ENCODE data around the gene AKR1E2. TPM values are rescaled to one million over a fixed set of nuclear protein-coding genes. Genes with fewer than 3 reads are reported as not detected.
A peak's percentile ranks its signal among the peaks of the same experiment; 100 is the strongest.
"Not testable (repeated sequence)": the region's sequence is repeated elsewhere in the genome, so short reads cannot be mapped to it uniquely, and the experiment has no call there.

AKR1E2 gene
- total RNA-seq, 1 experiment from 2014 or later, result 24.5 TPM

DNA sequence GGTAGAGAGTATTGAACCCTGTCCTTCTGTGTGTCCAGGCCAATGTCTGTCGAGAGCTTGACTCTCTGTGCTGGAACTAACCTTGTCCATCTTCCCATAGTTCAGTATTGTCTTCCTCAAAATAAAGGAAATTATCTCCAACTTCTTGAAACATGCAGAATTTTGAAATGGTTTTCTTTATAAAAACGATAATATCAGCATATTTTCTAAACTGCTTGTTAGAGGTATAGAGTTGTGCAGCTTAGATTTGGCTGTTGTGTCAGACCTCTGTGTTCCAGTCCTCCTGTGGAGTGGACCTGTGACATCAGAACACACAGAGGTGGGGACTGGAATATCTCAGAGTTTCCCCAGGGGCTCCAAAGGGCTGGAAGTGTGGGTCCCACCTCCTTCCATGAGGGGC is 22.2 kb upstream of the AKR1E2 start:
- Histone ChIP-seq H3K9me3 (replicated peaks) (no peaks in the 10 kb centered on the region), H3K4me3 (no peak overlapping the region), H3K27ac (no peak overlapping the region), H3K4me1 (replicated peaks) (peaks cover 31% of the 10 kb centered on the region), H3K36me3 (no peaks in the 10 kb centered on the region), H3K27me3 (replicated peaks) (no peaks in the 10 kb centered on the region)
- DNase-seq (ENCODE audit: low read depth in 1 of 2, low spot score in 2 of 2), result no peak

DNA sequence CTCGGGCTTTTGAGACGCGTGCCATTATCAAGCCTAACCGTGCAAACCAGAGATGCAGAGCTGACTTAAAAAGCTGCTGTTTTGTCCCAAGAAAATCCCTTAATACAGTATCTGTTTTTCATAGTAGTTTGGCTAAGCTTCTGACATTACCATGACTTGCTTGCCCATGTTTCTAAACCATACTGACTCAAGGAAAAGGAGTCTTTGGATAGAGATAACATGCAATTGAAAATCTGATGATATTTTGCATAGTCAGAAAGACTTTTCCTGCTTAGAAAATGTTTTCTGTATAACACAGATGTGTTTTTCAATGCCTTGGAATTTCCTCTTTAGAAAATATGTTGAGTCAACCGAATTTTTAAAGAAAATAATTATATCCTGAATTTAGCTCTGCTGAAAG is 21.5 kb upstream of the AKR1E2 start:
- Histone ChIP-seq H3K27me3 (replicated peaks) (no peaks in the 10 kb centered on the region), H3K4me3 (no peak overlapping the region), H3K9me3 (replicated peaks) (no peaks in the 10 kb centered on the region), H3K27ac (peak overlapping the region; percentile 25), H3K36me3 (no peaks in the 10 kb centered on the region), H3K4me1 (replicated peaks) (peaks cover 38% of the 10 kb centered on the region)
- DNase-seq (ENCODE audit: low read depth in 1 of 2, low spot score in 2 of 2), result no peak

- peaks cover 50% of the 10 kb centered on the region for H3K4me1 ChIP-seq (replicated peaks)
- no peak for DNase-seq (ENCODE audit: low read depth in 1 of 2, low spot score in 2 of 2)
- H3K27ac ChIP-seq, result peak overlapping the region; percentile 98; the same call in 1 of the 2 replicates
- no peaks in the 10 kb centered on the region for H3K9me3 ChIP-seq (replicated peaks)
- H3K4me3 ChIP-seq, result no peak overlapping the region
- H3K27me3 ChIP-seq (replicated peaks), result no peaks in the 10 kb centered on the region
- no peaks in the 10 kb centered on the region for H3K36me3 ChIP-seq
Observed at GRCh38 chr10:4806534-4806933, 19.5 kb upstream of the AKR1E2 start.

DNA sequence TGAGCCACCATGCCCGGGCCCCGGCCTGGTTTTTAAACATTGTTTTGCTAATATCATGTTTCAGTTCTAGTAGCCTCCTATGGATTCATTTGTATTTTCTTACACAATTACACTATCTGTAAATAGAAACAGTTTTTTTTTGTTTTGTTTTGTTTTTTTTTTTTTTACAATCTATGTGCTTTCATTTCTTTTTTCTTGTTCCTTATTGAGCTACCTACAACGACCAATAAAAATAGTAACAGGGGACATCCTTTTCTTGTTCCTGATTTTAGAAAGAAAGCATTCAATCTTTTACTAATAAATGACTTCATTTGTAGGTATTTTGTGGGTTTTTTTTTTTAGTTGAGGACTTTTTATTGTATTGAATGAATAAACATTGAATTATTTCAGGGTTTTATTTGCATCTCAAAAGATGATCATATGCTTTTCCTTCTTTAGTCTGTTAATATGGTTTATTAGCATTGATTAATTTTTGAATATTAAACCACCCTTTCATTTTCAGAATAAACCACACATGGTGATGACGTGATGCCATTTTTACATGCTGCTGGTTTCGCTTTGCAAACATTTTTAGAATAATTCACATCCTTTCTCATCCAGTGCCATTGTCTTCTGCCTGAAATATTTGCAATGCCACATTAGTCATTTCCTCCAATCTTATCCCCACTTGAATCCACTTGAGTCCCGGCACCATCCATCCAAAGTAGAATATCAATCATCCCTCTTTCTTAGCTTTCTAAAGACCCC is 18.1 kb upstream of the AKR1E2 start:
- peak; percentile 65 to 93 for DNase-seq (ENCODE audit: low read depth in 1 of 2, low spot score in 2 of 2)
- no peaks in the 10 kb centered on the region for H3K36me3 ChIP-seq
- peaks cover 61% of the 10 kb centered on the region for H3K4me1 ChIP-seq (replicated peaks)
- H3K4me3 ChIP-seq, result no peak overlapping the region
- H3K9me3 ChIP-seq (replicated peaks), result no peaks in the 10 kb centered on the region
- H3K27me3 ChIP-seq (replicated peaks), result no peaks in the 10 kb centered on the region
- peak overlapping the region; percentile 98 for H3K27ac ChIP-seq

DNA sequence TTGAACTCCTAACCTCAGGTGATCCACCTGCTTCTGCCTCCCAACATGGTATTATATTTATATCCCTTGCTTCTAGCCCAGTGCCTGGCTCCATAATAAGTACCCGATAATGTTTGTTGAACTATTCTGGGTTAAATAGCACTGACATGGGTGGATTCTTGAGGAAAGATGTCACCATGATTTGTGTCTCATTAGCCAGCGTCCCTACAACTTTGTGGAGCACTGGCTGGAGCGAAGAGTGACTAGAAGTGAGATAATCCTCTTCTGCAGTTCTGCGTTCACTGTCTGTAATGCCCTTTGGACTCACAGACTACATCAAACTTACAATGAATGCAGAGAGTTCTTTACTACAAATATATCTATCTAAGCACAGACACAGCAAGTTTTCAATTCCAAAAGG is 16.9 kb upstream of the AKR1E2 start:
- H3K27me3 ChIP-seq (replicated peaks), result no peaks in the 10 kb centered on the region
- DNase-seq (ENCODE audit: low read depth in 1 of 2, low spot score in 2 of 2), result no peak
- H3K4me3 ChIP-seq, result no peak overlapping the region
- H3K27ac ChIP-seq, result peak overlapping the region; percentile 98
- H3K36me3 ChIP-seq, result no peaks in the 10 kb centered on the region
- no peaks in the 10 kb centered on the region for H3K9me3 ChIP-seq (replicated peaks)
- peaks cover 63% of the 10 kb centered on the region for H3K4me1 ChIP-seq (replicated peaks)

DNA sequence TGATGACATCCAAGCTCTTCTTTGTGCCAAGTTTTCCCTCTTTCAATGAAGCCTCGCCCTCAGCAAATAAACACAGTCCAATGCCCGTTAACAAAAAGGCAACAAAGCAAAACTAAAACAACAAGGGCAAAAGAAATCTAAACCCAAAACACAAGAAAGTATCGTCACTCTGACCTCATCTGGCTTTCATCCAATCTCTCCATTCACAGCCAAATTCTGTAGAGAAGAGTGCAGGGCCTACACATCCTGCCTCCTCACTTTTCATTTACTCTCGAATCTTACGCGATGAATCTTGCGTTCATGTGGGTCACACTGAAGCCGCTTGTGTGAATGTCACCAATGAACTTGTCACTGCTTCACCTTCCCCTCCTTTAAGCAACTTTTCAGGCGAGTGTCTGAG is 15.9 kb upstream of the AKR1E2 start:
- Histone ChIP-seq H3K4me3 (no peak overlapping the region), H3K27me3 (replicated peaks) (no peaks in the 10 kb centered on the region), H3K9me3 (replicated peaks) (no peaks in the 10 kb centered on the region), H3K27ac (peak overlapping the region; percentile 98), H3K36me3 (no peaks in the 10 kb centered on the region), H3K4me1 (replicated peaks) (peaks cover 61% of the 10 kb centered on the region)
- DNase-seq (ENCODE audit: low read depth in 1 of 2, low spot score in 2 of 2), result peak; percentile 61 to 92

DNA sequence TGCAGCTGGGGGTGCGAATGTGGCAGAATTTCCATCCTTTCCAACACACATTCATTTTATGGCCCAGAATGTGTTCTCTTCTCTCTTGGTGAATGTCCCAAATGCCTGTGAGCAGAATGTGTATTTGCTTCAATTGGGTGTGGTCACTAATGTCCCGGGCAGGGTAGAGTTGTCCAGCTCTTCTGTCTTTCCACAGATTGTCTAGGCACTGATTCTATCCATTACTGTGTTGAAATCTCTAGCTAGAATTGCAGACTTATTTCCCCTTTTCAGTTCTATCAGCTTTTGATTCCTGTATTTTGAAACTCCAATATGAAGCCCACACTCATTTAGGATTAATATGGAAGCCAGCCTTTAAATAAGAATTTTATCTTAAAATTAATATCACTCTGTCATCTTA is 14.0 kb upstream of the AKR1E2 start:
- no peak for DNase-seq (ENCODE audit: low read depth in 1 of 2, low spot score in 2 of 2)
- Histone ChIP-seq H3K27ac (no peak overlapping the region), H3K36me3 (no peaks in the 10 kb centered on the region), H3K27me3 (replicated peaks) (no peaks in the 10 kb centered on the region), H3K4me3 (no peak overlapping the region), H3K9me3 (replicated peaks) (no peaks in the 10 kb centered on the region), H3K4me1 (replicated peaks) (peaks cover 60% of the 10 kb centered on the region)

- no peaks in the 10 kb centered on the region for H3K9me3 ChIP-seq (replicated peaks)
- peak overlapping the region; percentile 93 for H3K27ac ChIP-seq
- peak; percentile 55 to 83 for DNase-seq (ENCODE audit: low read depth in 1 of 2, low spot score in 2 of 2)
- no peaks in the 10 kb centered on the region for H3K36me3 ChIP-seq
- peaks cover 52% of the 10 kb centered on the region for H3K4me1 ChIP-seq (replicated peaks)
- H3K27me3 ChIP-seq (replicated peaks), result no peaks in the 10 kb centered on the region
- no peak overlapping the region for H3K4me3 ChIP-seq
Observed at GRCh38 chr10:4813023-4813422, 13.0 kb upstream of the AKR1E2 start.

DNA sequence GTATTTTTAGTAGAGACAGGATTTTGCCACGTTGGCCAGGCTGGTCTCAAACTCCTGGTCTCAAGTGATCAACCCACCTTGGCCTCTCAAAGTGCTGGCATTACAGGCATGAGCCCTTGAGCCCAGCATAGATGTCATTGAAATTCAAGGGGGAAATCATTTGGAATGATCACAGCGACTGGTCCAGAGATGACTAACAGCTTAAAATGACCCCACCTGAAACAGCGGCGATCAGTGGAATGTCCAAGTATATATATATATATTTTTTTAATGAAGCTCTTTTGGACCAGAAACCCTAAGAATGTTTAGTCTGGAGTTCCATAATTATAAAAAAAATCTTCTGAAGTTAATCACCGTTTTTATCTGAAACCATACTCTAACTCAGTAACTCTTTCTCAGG is 12.5 kb upstream of the AKR1E2 start:
- Histone ChIP-seq H3K27ac (peak overlapping the region; percentile 93), H3K4me3 (no peak overlapping the region), H3K27me3 (replicated peaks) (no peaks in the 10 kb centered on the region), H3K4me1 (replicated peaks) (peaks cover 47% of the 10 kb centered on the region), H3K36me3 (no peaks in the 10 kb centered on the region), H3K9me3 (replicated peaks) (no peaks in the 10 kb centered on the region)
- DNase-seq (ENCODE audit: low read depth in 1 of 2, low spot score in 2 of 2), result no peak

DNA sequence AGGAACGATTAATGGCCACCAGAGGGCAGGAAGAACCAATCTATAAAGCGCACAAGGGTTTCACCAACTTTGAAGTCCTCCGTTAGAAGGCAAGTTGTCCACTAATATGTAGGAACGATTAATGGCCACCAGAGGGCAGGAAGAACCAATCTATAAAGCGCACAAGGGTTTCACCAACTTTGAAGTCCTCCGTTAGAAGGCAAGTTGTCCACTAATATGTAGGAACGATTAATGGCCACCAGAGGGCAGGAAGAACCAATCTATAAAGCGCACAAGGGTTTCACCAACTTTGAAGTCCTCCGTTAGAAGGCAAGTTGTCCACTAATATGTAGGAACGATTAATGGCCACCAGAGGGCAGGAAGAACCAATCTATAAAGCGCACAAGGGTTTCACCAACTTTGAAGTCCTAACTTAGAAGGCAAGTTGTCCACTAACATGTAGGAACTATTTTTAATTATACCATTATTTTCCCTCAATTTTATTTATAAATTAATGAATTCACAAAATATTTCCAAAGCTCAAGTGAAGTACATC is 10.3 kb upstream of the AKR1E2 start:
- H3K4me3 ChIP-seq; DNase-seq (ENCODE audit: low read depth in 1 of 2, low spot score in 2 of 2); H3K27me3 ChIP-seq (replicated peaks); H3K36me3 ChIP-seq; H3K27ac ChIP-seq; H3K9me3 ChIP-seq (replicated peaks): not testable (repeated sequence)
- peaks cover 25% of the 10 kb centered on the region for H3K4me1 ChIP-seq (replicated peaks)

DNA sequence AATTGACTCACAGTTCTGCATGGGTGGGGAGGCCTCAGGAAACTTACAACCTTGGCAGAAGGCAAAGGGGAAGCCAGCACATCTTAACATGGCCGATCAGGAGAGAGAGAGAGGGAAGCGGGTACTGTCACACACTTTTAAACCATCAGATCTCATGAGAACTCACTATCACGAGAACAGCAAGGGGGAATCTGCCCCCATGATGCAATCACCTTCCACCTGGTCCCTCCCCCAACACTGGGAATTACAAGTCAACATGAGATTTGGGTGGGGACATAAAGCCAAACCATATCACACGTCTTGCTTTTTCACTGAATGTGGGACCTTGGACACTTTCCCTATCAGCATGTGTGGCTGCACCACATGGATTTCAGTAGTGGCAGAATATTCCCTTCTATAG is 9.0 kb upstream of the AKR1E2 start:
- no peaks in the 10 kb centered on the region for H3K36me3 ChIP-seq
- DNase-seq (ENCODE audit: low read depth in 1 of 2, low spot score in 2 of 2), result no peak
- peaks cover 24% of the 10 kb centered on the region for H3K4me1 ChIP-seq (replicated peaks)
- H3K27me3 ChIP-seq (replicated peaks), result no peaks in the 10 kb centered on the region
- H3K9me3 ChIP-seq (replicated peaks), result no peaks in the 10 kb centered on the region
- H3K4me3 ChIP-seq, result no peak overlapping the region
- H3K27ac ChIP-seq, result no peak overlapping the region

GRCh38 chr10:4819067-4819466 is 6.9 kb upstream of the AKR1E2 start:
- DNase-seq (ENCODE audit: low read depth in 1 of 2, low spot score in 2 of 2), result no peak
- Histone ChIP-seq H3K9me3 (replicated peaks) (no peaks in the 10 kb centered on the region), H3K4me3 (no peak overlapping the region), H3K36me3 (no peaks in the 10 kb centered on the region), H3K4me1 (replicated peaks) (peaks cover 8% of the 10 kb centered on the region), H3K27ac (no peak overlapping the region), H3K27me3 (replicated peaks) (no peaks in the 10 kb centered on the region)

GRCh38 chr10:4819707-4820106 is 6.3 kb upstream of the AKR1E2 start:
- Histone ChIP-seq H3K4me3 (no peak overlapping the region), H3K27me3 (replicated peaks) (no peaks in the 10 kb centered on the region), H3K36me3 (no peaks in the 10 kb centered on the region), H3K27ac (no peak overlapping the region), H3K4me1 (replicated peaks) (peaks cover 5% of the 10 kb centered on the region), H3K9me3 (replicated peaks) (no peaks in the 10 kb centered on the region)
- no peak for DNase-seq (ENCODE audit: low read depth in 1 of 2, low spot score in 2 of 2)

DNA sequence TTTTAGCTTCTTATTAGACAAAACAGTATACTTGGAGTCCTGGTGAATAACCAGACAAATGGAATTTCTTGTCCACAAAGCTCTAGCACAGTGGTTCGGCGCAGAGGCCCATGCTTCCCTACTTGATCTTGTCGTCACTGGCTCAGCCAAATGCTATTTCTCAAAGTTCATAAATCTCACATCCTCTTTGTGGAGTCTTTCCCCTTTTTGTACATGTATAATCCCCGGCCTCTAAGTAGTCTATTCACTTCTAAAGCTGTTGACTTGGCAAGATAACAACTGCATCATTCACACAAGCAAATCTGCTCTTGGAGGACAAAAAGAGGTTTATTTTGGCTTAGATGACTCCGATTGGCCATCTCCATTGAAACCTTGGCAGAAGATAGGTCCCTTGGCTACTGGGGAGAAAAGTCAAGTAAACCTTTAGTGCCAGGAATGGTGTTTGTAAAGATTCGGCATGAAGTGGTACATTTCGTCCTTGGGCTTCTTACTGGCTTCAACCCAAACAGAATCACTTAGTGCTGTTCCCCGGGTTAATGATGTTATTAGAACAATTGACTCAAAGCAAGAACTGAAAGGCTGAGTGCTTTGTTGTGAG is 5.1 kb upstream of the AKR1E2 start:
- peaks cover 6% of the 10 kb centered on the region for H3K4me1 ChIP-seq (replicated peaks)
- H3K9me3 ChIP-seq (replicated peaks), result peaks cover 9% of the 10 kb centered on the region
- DNase-seq (ENCODE audit: low read depth in 1 of 2, low spot score in 2 of 2), result no peak
- H3K27ac ChIP-seq, result no peak overlapping the region
- H3K36me3 ChIP-seq, result no peaks in the 10 kb centered on the region
- no peaks in the 10 kb centered on the region for H3K27me3 ChIP-seq (replicated peaks)
- no peak overlapping the region for H3K4me3 ChIP-seq
